ENCODE data around the gene CHADL.

CHADL gene

GRCh38 chr22:41230401-41230785 lies 10.3 kb downstream of the CHADL start:
- no peak for DNase-seq (ENCODE audit: low read depth in 2 of 2)

GRCh38 chr22:41229730-41230400 lies 10.9 kb downstream of the CHADL start:
- no peak for DNase-seq (ENCODE audit: low read depth in 2 of 2)

GRCh38 chr22:41229215-41229614 lies 11.5 kb downstream of the CHADL start:
- DNase-seq (ENCODE audit: low read depth in 2 of 2), result no peak

- DNase-seq (ENCODE audit: low read depth in 2 of 2), result no peak
These were observed 13.7 kb downstream of the CHADL start for GRCh38 chr22:41226723-41227655.

- DNase-seq (ENCODE audit: low read depth in 2 of 2), result no peak
These were observed 17.2 kb downstream of the CHADL start for GRCh38 chr22:41223535-41223934.

GRCh38 chr22:41222846-41223507 lies 17.8 kb downstream of the CHADL start:
- no peak for DNase-seq (ENCODE audit: low read depth in 2 of 2)

GRCh38 chr22:41217553-41218157 lies 23.1 kb downstream of the CHADL start:
- DNase-seq (ENCODE audit: low read depth in 2 of 2), result peak in 1 of 2 donors; percentile 28

GRCh38 chr22:41216984-41217383 lies 23.7 kb downstream of the CHADL start:
- DNase-seq (ENCODE audit: low read depth in 2 of 2), result no peak

GRCh38 chr22:41215926-41216325 lies 24.8 kb downstream of the CHADL start:
- no peak for DNase-seq (ENCODE audit: low read depth in 2 of 2)

GRCh38 chr22:41215409-41215808 lies 25.3 kb downstream of the CHADL start:
- no peak for DNase-seq (ENCODE audit: low read depth in 2 of 2)

GRCh38 chr22:41206719-41207118 lies 34.0 kb downstream of the CHADL start:
- DNase-seq (ENCODE audit: low read depth in 2 of 2), result no peak

- DNase-seq (ENCODE audit: low read depth in 2 of 2), result peak; percentile 97 to 98
These were observed 35.5 kb downstream of the CHADL start, which contains the start of gene L3MBTL2 for GRCh38 chr22:41204992-41205900. L3MBTL2 (plus strand) TSS chr22:41205312; CDS start chr22:41205363, 51 bp downstream.

- DNase-seq (ENCODE audit: low read depth in 2 of 2), result no peak
These were observed 36.7 kb downstream of the CHADL start for GRCh38 chr22:41204066-41204465.

GRCh38 chr22:41203118-41203517 lies 37.6 kb downstream of the CHADL start:
- DNase-seq (ENCODE audit: low read depth in 2 of 2), result no peak

GRCh38 chr22:41201141-41201540 lies 39.6 kb downstream of the CHADL start:
- no peak for DNase-seq (ENCODE audit: low read depth in 2 of 2)

- DNase-seq (ENCODE audit: low read depth in 2 of 2), result peak; percentile 42 to 64
These were observed 42.6 kb downstream of the CHADL start for GRCh38 chr22:41198027-41198580.

GRCh38 chr22:41197038-41197972 lies 43.4 kb downstream of the CHADL start:
- peak; percentile 73 to 78 for DNase-seq (ENCODE audit: low read depth in 2 of 2)

GRCh38 chr22:41193829-41194228 lies 46.9 kb downstream of the CHADL start:
- DNase-seq (ENCODE audit: low read depth in 2 of 2), result no peak

- no peak for DNase-seq (ENCODE audit: low read depth in 2 of 2)
These were observed 49.3 kb downstream of the CHADL start for GRCh38 chr22:41191467-41191866.
